ENCODE data around the gene VEPH1.

Gene VEPH1

DNA sequence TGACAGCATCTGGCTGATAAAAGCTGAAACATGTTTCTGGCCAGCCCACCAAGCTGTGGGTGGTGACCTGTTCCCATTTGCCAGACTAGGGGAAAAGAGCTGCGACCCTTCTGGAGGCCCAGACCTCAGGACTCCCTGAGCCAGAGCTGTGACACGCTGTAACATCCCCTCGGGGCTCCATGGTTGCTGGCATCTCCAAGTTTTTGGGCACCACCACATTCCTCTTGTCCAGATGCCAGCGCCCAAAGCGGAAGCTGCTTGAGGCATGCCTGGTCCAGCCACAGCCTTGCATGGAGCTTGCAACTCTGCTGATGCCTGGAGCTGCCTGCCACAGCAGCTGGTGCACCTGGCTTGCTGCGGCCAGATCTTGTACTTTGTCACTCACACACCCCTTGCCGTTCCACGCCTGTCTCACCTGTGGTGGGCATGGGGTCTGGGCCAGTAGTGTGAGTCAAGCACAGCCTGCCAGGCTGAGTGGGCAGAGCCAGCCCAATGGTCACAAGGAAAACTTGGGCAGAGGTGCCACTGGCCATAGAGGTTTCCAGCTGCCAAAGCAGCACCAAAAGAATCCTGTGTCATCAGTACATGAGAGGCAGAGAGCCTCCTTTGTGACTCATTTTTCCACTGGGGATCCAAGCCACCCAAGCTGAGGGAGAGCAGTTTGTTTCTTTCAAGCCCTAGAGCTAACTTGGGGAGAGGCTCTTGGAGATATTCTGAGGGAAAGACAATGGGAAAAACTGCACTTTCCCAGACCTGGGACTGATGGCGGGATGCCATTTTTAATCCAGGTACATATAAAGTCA is 112.3 kb downstream of the VEPH1 start:
- no peak for DNase-seq

- no peak for DNase-seq
Observed at GRCh38 chr3:157388976-157389375, 114.2 kb downstream of the VEPH1 start.

DNA sequence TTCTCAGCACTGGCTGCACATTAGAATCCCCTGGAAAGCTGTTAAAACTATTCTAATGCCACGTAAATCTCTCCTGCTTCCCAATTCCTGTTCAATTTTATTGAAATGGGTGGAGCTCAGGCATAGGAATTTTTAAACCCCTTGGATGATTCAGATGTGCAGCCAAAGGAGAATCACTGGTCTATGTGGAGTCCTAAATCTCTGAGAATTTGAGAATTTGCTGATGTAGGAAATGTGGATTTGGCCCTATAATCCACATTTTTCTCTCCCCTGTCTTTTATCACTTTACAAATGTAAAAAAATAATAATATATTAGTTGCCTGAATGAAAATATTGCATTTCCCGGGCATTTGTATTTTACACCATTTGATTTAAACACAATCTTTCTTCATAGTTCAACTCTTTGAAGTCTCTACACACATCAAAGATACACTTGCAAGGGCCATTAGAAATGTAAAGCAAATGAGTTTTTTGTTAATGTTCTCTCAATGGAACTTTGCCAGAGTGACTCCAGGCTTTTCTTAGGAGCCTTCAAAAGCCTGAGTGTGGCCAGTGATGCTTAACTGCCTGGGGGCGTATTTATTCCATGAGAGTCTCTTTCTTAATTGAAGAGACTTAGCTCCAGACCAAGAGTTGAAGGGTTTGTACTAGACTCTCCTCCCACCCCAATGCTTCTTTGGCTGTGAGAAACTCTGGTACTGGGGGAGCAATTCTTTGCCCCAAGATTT is 115.3 kb downstream of the VEPH1 start:
- no peak for DNase-seq

DNA sequence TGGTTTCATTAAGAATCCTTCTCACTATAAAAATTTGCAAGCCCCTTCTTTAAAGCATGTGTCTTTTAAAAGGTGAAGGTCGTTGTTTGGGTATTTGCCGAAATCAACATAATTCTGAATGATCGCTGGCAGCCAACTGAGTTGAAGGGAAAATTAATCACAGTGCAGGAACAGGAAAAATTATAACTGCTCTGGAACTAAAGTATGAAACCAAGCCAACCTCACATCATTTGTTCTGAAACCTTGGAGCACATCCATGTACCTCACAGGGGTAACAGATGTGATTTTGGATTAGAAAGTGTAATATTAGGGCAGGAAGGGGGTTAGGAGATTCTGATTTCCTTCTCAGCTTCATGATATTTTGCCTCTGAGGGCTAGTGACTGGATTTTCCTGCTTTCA is 118.7 kb downstream of the VEPH1 start:
- no peak for DNase-seq

DNA sequence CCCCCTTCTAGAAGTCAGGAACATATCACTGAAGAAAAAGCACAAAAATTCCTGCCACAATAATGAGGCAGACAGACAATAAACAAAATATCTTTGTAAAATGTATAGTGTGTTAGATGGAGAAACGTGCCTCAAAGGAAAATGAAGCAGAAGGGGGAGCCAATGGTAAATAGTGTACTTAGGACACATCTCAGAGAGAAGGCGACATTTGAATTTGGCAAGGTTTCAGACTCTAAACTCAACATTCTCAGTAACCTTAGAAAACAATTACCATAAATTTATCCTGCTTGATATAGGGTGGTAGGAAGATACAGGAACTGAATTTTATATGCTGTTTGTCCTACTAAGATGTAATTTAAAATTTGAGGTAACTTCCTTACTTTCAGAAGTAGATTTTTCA is 119.2 kb downstream of the VEPH1 start:
- DNase-seq = no peak

DNA sequence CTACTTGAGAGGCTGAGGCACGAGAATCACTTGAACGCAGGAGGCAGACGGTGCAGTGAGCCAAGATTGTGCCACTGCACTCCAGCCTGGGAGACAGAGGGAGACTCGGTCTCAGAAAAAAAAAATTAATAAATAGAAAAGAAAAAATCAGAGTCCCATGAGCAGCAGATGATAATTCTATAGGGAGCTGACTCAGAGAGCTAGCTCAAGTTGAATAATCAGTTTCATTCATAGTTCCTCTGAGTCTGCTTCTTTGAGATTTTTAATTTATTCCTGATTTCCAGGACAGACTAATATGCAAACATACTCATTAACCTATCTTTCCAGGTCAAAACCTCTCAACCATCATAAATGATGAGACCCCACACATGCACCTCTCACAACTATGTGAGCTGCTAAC is 121.6 kb downstream of the VEPH1 start:
- DNase-seq = no peak

DNA sequence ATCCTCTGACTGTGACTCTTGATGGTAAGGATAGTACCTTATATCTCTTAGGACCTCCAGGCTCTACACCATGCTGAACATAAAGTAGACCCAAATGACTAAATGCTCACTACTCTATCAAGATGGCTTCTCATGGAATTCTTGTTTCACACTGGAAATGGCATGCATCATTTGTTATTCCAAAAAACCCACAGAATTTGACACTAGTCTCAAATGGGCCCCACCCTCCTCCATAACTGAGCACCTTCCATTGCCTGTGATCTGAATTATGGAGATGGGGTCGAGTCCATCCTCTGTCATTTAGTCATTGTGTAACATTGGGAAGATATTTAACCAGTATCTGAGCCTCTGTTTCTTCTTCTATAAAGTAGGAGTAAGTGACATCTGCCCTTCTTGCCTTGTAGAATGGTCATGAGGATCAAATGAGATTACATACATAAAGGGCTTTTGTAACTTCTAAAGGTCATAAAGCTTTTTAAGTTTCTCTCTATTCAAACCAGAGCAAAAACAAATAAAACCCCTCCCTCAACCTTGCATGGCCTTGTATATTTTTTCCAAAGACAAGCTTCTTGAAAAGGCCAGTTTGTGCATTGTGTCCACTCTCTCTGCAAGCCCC is 123.6 kb downstream of the VEPH1 start:
- no peak for DNase-seq

GRCh38 chr3:157376603-157377300 is 126.5 kb downstream of the VEPH1 start:
- no peak for DNase-seq

GRCh38 chr3:157375342-157375986 is 127.8 kb downstream of the VEPH1 start:
- DNase-seq = no peak

DNA sequence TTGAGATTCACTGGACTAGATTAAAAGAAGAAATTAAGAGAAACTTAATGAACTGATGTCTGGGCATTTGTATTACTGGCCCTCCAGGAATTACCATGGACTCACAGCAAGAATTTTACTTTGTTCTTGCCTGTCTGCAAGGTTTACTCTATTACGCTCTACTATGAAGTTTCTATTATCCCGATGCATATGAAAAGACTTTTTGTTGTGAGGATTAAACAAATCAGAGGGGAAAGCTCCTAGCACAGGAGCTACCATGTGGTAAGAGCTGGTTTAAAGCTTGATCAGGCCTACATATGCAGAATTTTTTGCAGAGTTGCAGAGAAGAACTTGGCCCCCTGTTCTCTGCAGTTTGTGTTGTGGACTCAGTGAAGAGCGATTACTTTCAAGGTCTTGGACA is 128.3 kb downstream of the VEPH1 start:
- no peak for DNase-seq

GRCh38 chr3:157373783-157374182 is 129.4 kb downstream of the VEPH1 start:
- DNase-seq = no peak

- no peak for DNase-seq
Observed at GRCh38 chr3:157370867-157371266, 132.3 kb downstream of the VEPH1 start.

DNA sequence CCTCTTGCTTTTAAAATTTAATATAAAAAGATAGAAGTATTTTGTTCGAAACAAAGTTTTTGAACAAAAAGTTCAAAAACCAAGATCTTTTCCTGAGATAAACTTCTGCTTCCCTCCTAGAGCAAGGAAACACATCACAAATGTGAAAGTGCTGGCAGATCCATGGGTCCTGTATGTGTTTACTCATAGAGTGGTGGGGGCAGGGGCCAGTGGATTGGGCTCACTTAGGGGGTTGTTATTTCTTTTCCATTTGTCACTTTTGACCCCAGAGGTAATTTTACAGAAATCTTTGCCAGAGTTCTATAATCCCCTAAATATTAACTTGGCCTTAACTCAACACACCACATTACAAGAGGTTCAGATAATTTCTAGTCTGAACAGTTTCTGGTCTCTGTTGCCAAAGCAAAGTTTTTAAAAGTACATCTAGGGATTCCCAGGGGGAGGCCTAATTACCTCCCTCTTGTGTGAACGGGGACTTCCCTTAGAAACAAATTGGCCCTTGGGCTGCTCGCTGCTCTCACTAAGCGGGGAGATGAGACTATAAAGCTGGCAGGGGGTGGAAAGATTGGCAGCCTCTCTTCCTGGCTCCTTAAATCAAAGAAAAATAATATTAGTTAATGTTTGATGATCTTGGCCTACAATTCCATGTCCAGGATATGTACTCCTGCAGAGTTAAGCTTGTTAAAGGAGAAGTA is 133.3 kb downstream of the VEPH1 start:
- DNase-seq = no peak

- DNase-seq = no peak
Observed at GRCh38 chr3:157368171-157368570, 135.0 kb downstream of the VEPH1 start.

DNA sequence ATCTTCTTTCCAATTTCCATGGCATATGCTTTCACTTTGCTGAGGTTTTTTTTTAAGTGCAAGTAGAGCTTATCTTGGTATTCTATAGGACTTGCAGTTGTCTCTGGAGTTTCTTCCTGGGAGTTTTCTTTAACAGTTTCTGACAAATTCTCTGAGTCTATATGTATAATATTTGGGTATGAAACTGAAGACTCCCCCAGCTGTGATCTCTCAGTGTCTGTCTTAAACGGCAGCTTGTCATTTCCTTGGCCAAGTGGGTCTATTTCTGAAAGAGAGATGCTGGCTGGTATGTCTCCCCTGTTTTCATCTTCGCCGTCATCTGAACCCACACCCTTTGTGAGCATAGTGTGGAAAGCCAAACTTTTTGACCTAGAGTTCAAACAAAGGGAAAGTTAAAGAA is 139.8 kb downstream of the VEPH1 start:
- DNase-seq = no peak

- DNase-seq = no peak
Observed at GRCh38 chr3:157362348-157362747, 140.9 kb downstream of the VEPH1 start.

- DNase-seq = no peak
Observed at GRCh38 chr3:157360044-157360443, 143.2 kb downstream of the VEPH1 start.

GRCh38 chr3:157356541-157356940 is 146.7 kb downstream of the VEPH1 start:
- DNase-seq = no peak

DNA sequence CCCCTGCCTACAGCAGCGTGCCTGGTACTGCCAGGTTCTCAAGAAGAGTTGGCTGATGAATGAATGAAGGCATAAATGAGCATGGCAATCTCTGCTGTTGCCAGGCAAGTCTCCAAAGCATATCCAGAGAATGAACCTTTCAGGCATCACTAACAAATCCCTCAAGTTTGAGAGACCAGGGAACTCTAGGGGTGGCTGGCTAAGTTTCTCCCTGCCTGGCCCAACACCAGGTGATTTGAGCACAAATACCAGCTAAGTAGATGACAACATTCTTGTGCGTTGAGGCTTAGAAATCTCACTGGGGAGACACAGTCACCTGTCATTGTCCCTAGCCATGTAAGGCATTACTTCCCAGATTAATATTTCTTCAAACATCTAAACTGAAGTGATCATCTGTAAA is 147.9 kb downstream of the VEPH1 start:
- no peak for DNase-seq

- DNase-seq = no peak
Observed at GRCh38 chr3:157354722-157355121, 148.5 kb downstream of the VEPH1 start.

- DNase-seq = no peak
Observed at GRCh38 chr3:157354254-157354653, 149.0 kb downstream of the VEPH1 start.
